GM13977 (cell line): ENCODE results near the gene ASB13.

ENCODE experiments used
- DNase-seq: peaks from one replicate; pipeline ENCODE4 v3.0.0; 2012; ENCODE audit warnings: low spot score
- in situ Hi-C: fragments of 300-500 bp; cut with MboI; formaldehyde crosslinking; loops from one replicate; pipeline ENCODE4 v1.12.0; 2022; ENCODE audit warnings: low sequenced_read_pairs, low pct_unique_long_range_greater_than_20kb, mixed read lengths, inconsistent platforms; ENCODE audit not compliant: unreplicated experiment
- TF ChIP-seq, protein P1 (sequence below): IDR thresholded peaks from 2 replicates; pipeline ENCODE4 v1.5.1; 2012; ENCODE audit warnings: mild to moderate bottlenecking, control low read depth; ENCODE audit not compliant: insufficient read depth; ENCODE audit errors: extremely low read depth, missing control alignments

Gene ASB13

DNA sequence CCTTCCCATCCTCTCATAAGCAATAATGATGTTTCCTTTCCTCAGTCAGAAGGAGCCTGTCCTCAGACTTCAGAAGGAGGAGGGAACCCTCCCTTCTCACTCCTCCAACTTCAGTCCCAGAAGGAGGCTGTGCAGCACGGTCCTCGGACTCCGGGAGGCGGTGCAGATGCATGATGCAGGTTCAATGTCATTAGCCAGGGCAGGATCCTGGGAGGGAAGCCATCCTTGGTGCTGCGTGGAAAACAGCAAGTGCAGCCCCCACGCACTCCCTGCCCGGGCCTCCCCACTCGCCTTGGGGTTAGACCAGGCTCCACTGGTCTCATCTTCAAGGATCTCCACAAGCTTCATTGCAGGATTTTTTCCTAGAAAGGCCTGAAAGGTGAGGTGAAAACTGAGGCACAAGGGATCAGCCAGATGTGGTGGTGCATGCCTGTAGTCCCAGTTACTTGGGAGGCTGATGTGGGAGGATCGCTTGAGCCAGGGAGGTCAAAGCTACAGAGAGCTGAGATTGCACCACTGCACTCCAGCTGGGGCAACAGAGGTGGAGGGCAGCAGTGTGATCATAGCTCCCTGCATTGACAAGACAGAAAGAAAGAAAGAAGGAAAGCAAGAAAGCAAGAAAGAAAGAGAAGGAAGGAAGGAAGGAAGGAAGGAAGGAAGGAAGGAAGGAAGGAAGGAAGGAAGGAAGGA, 62.0 kb downstream of the ASB13 start:
- TF ChIP-seq, protein P1, sequence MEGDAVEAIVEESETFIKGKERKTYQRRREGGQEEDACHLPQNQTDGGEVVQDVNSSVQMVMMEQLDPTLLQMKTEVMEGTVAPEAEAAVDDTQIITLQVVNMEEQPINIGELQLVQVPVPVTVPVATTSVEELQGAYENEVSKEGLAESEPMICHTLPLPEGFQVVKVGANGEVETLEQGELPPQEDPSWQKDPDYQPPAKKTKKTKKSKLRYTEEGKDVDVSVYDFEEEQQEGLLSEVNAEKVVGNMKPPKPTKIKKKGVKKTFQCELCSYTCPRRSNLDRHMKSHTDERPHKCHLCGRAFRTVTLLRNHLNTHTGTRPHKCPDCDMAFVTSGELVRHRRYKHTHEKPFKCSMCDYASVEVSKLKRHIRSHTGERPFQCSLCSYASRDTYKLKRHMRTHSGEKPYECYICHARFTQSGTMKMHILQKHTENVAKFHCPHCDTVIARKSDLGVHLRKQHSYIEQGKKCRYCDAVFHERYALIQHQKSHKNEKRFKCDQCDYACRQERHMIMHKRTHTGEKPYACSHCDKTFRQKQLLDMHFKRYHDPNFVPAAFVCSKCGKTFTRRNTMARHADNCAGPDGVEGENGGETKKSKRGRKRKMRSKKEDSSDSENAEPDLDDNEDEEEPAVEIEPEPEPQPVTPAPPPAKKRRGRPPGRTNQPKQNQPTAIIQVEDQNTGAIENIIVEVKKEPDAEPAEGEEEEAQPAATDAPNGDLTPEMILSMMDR, result no peak
- DNase-seq, result no peak
- in situ Hi-C loops, result no loop called here

DNA sequence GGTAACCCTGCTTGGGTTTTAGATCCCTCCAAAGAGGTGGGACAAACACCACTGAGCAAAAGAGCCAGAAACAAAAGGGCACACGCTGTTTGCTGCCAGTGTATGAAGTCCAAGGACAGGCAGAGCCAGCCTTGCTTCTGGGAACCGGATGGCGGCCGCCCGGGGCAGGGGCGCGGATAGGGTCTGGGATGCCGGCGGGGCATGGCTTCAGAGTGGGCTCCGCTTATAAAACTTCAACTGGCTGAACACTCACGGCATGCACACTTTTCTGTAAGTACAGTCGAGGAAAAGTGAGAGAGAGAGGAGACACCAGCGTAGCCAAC, 62.6 kb downstream of the ASB13 start:
- no peak for DNase-seq
- TF ChIP-seq, protein P1, result no peak
- in situ Hi-C loops, result no loop called here

DNA sequence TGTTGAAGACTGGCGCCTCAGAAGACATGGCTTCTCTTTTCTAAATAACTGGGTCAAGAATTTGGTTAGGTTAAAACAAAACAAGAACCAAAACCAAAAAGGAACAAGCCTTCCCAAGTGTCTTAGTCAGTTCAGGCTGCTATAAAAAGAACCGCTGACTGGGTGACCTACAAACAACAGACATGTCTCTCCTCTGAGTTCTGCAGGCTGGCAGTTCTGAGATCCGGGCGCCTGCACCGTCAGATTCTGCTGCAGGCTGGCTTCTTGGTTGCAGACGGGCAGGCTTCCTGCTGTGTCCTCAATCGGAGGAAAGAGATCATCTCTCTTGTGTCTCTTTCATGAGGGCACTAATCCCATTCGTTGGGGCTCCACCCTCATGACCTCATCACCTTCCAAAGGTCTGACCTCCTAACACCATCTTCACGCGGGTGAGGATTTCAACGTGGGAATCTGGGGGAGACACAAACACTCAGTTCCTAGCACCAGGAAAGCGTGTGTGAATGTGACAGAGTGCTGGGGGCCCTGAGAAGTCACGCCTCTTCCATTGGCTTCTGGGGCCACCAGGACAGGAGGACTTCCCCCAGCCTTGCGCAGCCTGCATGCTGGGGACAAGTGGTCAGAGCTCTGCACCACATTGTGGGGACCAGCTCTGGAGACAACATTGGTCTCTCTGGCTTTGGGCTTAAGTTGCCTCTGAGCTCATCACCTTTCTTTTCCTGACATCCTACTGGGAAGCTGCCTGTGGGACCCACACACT, 63.1 kb downstream of the ASB13 start:
- no peak for DNase-seq
- TF ChIP-seq, protein P1, result no peak
- in situ Hi-C loops, result no loop called here

DNA sequence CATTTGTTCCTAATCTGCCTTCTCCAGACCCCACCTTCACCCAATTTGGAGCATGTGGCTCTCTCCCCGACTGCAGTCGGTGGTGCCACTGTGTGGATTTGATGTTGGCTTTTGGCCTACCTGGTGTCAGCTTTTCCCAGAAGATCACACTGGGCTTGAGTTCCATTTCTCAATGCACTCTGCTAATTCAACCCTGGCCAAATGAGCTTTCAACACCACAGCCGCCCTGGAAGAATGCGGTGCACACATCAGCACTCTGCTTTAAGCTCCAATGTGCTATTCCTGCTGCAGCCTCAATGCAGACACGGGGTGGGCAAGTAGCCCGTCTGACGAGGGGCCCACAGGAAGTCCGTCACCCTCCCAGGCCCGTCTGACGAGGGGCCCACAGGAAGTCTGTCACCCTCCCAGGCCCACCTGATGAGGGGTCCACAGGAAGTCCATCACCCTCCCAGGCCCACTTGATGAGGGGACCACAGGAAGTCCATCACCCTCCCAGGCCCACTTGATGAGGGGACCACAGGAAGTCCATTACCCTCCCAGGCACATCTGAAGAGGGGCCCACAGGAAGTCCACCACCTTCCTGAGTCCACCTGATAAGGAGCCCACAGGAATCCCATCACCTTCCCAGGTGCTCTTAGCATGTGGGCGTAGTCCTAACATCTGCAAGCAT, 64.4 kb downstream of the ASB13 start:
- TF ChIP-seq, protein P1, result no peak
- in situ Hi-C loops, result no loop called here
- no peak for DNase-seq

DNA sequence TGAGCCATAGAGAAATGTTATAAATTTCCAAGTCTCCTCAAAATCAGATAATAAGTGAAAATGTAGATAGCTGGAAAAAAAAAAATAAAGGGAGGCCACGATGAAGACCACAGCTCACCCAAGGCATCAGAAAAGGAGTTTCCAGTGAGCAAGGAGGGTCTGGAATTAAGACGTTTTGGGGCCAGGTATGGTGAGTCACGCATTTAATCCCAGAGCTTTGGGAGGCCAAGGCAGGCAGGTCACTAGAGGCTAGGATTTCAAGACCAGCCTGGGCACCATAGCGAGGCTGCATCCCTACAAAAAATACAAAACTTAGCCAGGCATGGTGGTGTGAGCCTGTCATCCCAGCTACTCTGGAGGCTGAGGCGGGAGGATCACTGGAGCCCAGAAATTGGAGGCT, 65.5 kb downstream of the ASB13 start:
- in situ Hi-C loops, result no loop called here

More for the DNA sequence above, 65.5 kb downstream of the ASB13 start:
- TF ChIP-seq, protein P1, result no peak
- no peak for DNase-seq
